ENCODE results near the gene PARD3.
"Not testable (repeated sequence)": the region's sequence is repeated elsewhere in the genome, so short reads cannot be mapped to it uniquely, and the experiment has no call there.

Gene PARD3

DNA sequence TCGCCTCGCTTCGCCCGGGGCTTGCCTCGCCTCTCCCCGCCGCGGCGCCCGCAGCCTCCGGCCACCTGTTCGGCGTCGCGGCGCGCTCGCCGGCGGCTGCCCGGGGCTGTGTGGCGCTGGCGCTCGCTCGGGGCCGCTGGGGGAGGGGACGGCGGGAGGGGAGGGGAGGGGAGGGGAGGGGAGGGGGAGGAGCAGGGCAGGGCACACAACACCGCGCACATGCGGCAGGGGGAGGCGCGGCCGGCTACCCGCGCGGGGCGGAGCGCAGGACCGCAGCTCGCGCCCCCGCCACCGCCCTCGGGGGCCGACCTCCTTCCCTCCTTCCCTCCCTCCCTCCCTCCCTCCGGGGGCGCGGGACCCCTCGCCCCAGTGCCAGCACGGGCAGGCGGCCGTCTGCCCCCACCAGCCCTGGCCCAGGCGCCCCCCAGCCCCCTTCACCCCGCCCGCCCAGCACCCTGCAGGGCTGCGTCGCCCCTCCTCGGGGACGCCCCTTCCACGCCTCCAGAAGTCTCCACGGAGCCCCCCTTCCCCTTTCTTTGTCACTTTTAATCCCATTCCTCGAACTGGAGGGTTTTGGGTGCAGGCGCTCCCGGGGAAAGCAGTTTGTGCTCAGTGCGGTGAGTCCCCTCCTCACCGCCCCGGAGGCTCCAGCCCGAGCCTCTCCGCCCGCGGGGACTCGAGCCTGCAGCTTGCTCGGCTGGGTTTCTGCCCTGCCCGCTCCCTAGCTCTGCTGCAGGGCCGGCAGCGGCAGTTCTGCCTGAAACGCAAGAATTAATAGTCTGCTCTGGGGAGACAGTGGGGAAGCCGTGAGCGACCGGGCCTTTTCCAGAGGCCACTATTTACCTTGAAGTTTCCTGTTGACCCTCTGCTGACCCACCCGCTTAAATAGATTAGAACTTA is at the start of gene PARD3:
TSS of gene PARD3 (minus strand) at position 112 of the 900 bp plus-strand sequence. CDS start 301 bp downstream, outside the sequence.
- DNase-seq (ENCODE audit: low spot score): no peak

DNA sequence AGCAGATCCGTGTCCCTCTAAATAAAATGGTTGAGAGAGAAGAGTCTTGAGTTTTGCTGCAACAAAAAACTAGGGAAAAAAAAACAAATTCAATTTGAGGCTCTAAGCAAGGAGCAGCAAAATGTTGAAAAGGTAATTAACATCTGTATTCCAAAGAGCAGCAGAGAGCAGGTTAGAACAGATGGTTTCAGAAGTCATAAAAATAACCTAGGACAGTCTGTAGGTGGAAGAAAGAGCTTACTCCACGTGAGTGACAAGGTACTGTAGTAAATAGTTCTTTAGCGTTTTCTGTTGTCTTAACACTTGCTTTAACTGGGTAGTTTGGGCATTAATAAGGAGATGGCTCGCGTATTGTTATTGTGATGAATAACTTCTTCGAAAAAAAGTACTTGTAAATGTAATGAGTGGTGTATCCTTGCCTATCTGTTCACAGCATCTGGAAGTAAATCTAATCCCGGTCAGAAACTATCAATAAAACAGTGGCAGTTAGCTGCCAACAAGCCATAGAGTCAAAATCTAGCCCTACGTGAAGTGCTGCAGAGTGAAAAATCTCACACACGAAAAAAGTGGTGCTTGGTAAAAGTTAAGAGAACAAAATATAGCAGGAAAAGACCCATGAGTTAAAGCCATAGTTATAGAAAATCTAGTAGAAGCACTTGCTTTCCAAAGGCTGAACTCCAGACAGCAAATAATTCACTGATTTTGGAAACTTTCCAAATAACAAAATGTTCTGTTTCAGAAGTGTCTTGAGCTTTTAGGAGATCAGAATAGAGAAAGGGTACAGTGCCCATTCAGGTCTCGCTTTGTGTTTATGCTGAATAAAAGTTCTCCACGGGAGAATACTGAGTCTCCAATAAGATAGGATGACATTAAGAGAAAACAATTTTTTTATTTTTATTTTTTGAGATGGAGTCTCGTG is 49.3 kb upstream of the PARD3 start:
- no peak for DNase-seq (ENCODE audit: low spot score)

GRCh38 chr10:34862892-34863291 is 47.8 kb upstream of the PARD3 start:
- DNase-seq (ENCODE audit: low spot score): no peak

DNA sequence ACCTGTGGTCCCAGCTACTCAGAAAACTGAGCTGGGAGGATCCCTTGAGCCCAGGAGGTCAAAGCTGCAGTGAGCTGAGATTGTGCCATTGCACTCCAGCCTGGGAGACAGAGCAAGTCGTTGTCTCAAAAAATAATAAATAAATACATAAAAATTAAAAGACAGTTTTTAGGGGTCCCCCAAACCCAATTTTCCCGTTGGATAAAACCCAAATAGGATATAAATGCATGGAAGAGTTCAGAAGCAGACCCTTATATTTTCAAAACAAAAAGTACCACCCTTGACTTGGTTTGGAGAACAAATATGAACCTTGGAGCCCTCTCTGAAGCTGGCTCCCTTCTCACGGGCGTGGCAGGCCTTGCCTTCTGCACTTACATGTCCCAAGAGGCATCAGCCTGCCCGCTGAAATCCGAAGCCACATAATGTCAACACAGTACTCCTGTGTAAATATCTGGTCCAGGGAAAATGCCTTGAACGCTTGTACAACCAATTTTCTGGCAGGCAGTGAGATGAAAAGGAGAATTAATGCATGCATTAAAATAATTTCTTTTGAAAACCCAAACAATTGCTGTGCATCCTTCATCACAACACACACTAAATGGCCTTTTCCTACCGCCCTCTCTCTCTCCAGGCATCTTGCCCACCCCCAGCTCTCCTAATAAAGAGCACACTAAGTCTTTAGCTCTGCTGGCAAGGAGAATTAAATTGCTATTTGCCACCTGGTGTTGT is 46.4 kb upstream of the PARD3 start:
- no peak for DNase-seq (ENCODE audit: low spot score)

- DNase-seq (ENCODE audit: low spot score): no peak
Observed at GRCh38 chr10:34859170-34859569, 44.1 kb upstream of the PARD3 start.

GRCh38 chr10:34858003-34858402 is 42.9 kb upstream of the PARD3 start:
- no peak for DNase-seq (ENCODE audit: low spot score)

- DNase-seq (ENCODE audit: low spot score): no peak
Observed at GRCh38 chr10:34854147-34854601, 39.1 kb upstream of the PARD3 start.

DNA sequence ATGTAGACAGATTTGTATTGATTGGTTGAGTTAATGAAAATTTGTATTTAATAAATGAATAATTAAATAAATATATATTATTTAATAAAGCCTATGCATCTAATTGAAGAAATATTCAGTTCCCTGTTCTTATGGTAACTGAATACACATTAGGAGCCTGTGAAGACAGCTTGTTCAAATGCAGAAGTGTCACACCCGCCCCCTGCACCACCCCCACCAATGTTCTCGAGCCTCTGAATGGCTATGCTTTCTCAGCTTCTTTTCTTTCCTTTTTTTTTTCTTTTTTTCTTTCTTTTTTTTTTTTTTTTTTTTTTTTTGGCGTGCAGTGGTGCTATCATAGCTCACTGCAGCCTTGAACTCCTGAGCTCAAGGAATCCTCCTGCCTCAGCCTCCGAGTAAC is 38.3 kb upstream of the PARD3 start:
- no peak for DNase-seq (ENCODE audit: low spot score)

DNA sequence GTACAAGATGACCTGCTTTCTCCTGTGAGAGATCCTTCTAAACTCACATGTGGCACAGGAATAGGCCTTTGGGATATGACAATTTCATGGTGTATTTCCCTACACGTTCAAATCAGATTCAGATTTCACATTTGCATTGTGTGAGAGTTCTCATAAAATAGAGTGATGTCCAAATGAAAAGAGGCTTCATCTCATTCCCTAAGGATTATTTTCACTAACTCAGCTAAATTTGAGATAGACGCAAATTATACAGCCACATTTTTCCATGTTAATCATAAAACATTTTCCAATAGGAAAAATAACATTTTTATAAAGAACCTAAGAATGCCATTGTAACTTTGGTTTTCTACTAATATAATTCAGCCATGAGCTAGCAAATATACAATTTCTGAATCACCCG is 35.5 kb upstream of the PARD3 start:
- no peak for DNase-seq (ENCODE audit: low spot score)

DNA sequence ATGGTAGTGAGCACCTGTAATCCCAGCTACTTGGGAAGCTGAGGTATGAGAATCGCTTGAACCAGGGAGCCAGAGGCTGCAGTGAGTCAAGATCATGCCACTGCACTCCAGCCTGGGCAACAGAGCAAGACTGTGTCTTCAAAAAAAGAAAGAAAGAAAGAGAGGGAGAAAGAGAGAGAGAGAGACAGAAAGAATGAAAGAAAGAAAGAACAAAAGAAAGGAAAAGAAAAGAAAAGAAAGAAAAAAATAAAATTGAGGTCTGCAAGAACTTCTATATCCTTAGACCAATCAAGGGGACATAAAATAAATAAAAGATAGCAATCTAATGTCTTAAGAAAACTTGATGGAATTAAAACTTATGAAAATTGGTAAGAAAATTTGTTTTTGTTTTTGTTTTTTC is 34.9 kb upstream of the PARD3 start:
- no peak for DNase-seq (ENCODE audit: low spot score)

GRCh38 chr10:34845070-34845469 is 30.0 kb upstream of the PARD3 start:
- DNase-seq (ENCODE audit: low spot score): no peak

GRCh38 chr10:34844448-34844847 is 29.4 kb upstream of the PARD3 start:
- no peak for DNase-seq (ENCODE audit: low spot score)

GRCh38 chr10:34843470-34843869 is 28.4 kb upstream of the PARD3 start:
- DNase-seq (ENCODE audit: low spot score): not testable (repeated sequence)

DNA sequence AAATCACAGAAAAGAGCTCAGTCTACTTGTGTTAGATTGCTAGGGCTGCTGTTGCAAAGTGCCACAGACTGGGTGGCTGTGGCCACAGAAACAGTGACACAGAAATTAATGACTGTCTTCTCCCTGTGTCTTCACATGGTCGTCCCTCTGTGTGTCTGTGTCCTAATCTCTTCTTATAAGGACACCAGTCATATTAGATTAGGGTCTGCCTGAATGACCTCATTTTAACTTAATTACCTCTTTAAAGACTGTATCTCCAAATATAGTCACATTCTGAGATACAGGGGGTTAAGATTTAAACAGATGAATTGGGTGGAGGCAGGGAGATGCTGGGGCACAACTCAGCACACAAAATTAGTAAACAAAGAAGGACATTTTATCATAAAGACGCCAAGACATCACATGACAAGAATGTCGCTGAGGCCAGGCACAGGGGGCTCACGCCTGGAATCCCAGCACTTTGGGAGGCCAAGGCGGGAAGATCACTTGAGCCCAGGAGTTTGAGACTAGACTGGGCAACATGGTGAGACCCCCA is 23.3 kb upstream of the PARD3 start:
- DNase-seq (ENCODE audit: low spot score): no peak

DNA sequence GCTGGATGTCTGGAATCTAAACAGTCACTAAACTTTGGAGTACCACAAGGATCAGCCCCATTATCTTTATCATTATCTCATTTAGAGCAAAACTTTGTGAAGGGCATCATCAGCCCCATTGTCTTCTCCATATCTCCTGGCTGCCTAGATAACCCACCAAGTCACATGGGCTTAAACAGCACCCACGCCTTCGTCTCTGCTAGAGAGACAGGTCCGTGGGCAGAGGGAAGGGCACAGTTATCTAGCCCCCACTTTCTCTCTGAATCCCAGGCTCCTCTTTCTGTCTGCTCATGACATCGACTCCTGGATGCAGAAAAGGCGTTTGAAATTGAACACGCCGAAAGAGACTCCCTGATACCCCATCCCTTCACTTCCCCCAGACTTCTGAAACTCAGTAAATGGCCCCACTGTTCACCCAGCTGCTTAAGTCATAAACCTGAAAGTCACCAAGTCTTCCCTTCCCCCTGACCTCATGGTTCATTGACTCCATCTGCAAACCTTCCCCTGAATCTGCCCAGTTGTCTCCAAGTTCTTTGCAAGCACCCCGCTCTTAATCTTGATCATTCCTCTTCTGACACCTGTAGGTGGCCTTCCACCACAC is 20.9 kb upstream of the PARD3 start:
- no peak for DNase-seq (ENCODE audit: low spot score)

DNA sequence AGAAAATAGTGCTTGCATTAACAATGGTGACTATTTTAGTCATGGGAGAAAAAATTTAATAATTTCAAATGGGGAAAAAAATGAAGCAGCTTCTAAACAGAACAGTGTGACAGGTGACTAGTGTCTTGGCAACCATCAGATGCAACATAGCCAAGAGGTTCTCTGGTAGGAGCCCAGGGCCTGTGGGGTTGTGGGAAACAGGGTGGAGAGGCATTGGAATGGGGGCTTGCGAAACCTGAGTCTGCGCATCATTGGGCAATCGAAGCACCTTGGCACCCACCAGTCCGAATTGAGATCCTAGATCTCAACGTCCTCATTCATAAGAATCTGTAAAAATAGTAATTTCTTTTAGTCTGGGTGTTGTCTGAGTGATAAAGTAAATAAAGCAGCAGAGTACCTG is 19.2 kb upstream of the PARD3 start:
- DNase-seq (ENCODE audit: low spot score): no peak

DNA sequence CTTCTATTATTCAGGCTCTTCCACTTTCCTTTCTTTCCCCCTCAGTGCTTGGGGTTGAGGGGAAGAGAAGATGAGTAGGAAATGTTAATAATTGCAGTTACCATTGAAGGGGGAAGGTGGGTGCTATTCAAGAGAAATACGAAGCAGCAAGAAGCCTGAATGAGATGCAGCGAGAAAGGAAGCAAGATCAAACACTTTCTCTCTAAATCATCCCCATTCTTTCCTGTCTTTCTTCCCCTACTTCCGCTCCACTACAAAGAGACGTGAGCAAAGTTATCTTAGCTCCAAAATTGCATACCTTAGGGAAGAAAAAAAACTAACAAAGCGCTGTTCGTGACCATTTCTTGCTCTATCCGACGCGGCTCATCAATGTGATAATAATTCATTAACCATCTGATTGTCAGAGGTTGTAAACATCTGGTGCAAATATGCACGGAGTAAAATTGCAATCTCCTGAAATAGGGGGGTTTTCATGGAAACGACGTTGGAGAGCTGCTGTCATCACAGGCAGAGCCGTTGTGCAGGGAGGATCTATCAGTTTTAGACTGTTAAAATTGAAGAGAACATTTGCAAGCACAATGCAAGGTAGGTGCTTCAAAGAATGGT is 15.2 kb upstream of the PARD3 start:
- DNase-seq (ENCODE audit: low spot score): no peak

DNA sequence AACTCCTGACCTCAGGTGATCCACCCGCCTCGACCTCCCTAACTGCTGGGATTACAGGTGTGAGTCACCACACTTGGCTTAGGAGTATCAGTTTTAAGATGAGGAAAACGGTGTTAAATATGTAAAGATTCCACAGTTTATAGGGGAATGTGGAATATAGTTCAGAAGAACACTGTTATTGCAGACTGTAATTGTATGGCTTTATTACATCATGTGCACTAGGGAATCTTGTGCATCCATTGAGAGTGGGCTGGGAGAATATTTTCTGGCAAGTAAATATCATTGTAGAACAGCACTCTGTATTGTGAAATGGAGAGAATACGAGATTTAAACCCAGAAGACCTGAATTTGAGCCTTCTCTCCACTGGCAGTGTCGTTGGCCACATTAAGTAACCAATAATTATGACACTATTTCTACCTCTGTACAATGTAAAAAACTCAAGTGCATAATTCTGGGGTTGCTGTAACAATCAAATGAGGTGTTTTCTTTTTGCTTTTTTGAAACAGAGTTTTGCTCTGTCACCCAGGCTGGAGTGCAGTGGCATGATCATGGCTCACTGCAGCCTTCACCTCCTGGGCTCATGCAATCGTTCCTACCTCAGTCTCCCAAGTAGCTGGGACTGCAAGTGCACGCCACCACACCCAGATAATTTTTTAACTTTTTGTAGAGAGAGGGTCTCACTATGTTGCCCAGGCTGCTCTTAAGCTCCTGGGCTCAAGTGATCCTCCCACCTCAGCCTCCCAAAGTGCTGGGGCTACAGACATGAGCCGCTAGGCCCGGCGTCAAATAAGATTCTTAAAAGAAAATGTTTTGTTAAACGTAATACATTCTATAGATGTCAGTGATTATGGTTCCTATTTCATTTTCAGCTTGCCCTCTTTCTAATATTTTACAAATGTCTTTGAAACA is 12.0 kb upstream of the PARD3 start:
- DNase-seq (ENCODE audit: low spot score): no peak

DNA sequence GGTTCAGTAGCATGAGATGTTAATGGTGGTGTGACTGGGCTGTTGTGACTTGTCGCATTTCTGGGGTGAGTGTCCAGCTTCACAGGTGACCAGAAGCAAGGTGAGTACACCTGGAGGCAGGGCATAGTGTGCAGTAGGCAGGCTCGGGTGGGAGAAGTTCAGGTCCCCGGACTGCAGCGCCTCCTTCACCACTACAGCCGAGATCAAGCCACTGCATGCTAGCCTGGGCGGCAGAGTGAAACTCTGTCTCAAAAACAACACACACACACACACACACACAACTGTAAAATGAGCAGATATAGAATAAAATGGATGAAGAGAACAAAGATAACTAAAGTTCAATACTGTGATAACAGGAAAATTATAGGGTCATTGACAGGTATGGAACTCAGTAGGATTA is 11.1 kb upstream of the PARD3 start:
- DNase-seq (ENCODE audit: low spot score): no peak

- DNase-seq (ENCODE audit: low spot score): no peak
Observed at GRCh38 chr10:34825414-34825813, 10.3 kb upstream of the PARD3 start.

Data from hematopoietic multipotent progenitor cell treated with erythropoietin and hydrocortisone succinate and interleukin-3 and kit ligand, for 17 days (in vitro differentiated cells).